Stomach (tissue), 4 donors: ENCODE measurements around the gene TENT5C.

Experiments
- EP300 ChIP-seq: sonication (generic); formaldehyde crosslinking; IDR thresholded peaks from one replicate; pipeline ENCODE4 v1.6.1; 2017; ENCODE audit warnings: antibody characterized with exemption
- POLR2A ChIP-seq, 4 donors: fragments of 450-650 bp; IDR thresholded peaks; one replicate each; pipeline ENCODE4 v1.6.1; 2016; ENCODE audit warnings: antibody characterized with exemption in 4 of 4, control low read depth in 2 of 4, mild to moderate bottlenecking in 1 of 4, moderate library complexity in 1 of 4
- POLR2AphosphoS5 ChIP-seq, 3 donors: sonication (generic); formaldehyde crosslinking; IDR thresholded peaks; one replicate each; pipeline ENCODE4 v1.6.1; 2016; ENCODE audit warnings: antibody characterized with exemption in 3 of 3
- TF ChIP-seq, protein P1 (sequence below), 7 experiments: fragments of 450-650 bp in 4 of 7; fragments of 200-600 bp in 3 of 7; sonication (generic) in 3 of 7; IDR thresholded peaks; one replicate each; pipeline ENCODE4 v1.5.1; 2016 to 2019; ENCODE audit warnings: antibody characterized with exemption in 7 of 7, control low read depth in 2 of 7, mild to moderate bottlenecking in 1 of 7

DNA sequence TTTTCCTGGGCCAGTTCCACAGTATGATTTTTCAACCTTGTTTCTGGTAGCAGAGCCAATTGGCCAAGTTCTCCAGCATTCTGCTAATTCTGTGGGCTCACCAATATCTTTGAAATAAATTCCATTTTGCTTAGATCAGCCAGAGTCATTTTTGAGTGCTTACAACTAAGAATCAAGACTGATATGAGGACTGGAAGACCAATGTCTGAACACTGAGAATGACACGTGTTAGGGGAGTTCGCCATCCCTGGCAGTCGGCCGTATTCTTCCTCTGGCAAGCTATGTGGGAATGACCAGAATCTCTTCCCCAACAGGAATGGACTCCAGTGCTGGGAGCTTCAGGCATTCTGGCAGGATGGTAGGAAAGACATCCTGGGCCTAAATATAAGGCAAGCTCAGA, 4.9 kb upstream of the TENT5C start:
- no peak for TF ChIP-seq POLR2A (IDR thresholded peaks at IDR 0.05)
- no peak for TF ChIP-seq EP300
- TF ChIP-seq, protein P1, sequence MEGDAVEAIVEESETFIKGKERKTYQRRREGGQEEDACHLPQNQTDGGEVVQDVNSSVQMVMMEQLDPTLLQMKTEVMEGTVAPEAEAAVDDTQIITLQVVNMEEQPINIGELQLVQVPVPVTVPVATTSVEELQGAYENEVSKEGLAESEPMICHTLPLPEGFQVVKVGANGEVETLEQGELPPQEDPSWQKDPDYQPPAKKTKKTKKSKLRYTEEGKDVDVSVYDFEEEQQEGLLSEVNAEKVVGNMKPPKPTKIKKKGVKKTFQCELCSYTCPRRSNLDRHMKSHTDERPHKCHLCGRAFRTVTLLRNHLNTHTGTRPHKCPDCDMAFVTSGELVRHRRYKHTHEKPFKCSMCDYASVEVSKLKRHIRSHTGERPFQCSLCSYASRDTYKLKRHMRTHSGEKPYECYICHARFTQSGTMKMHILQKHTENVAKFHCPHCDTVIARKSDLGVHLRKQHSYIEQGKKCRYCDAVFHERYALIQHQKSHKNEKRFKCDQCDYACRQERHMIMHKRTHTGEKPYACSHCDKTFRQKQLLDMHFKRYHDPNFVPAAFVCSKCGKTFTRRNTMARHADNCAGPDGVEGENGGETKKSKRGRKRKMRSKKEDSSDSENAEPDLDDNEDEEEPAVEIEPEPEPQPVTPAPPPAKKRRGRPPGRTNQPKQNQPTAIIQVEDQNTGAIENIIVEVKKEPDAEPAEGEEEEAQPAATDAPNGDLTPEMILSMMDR (IDR thresholded peaks at IDR 0.05): no peak
- no peak for TF ChIP-seq POLR2AphosphoS5 (IDR thresholded peaks at IDR 0.05)
